Measurements from ENCODE around the gene YEATS4.

The YEATS4 gene

DNA sequence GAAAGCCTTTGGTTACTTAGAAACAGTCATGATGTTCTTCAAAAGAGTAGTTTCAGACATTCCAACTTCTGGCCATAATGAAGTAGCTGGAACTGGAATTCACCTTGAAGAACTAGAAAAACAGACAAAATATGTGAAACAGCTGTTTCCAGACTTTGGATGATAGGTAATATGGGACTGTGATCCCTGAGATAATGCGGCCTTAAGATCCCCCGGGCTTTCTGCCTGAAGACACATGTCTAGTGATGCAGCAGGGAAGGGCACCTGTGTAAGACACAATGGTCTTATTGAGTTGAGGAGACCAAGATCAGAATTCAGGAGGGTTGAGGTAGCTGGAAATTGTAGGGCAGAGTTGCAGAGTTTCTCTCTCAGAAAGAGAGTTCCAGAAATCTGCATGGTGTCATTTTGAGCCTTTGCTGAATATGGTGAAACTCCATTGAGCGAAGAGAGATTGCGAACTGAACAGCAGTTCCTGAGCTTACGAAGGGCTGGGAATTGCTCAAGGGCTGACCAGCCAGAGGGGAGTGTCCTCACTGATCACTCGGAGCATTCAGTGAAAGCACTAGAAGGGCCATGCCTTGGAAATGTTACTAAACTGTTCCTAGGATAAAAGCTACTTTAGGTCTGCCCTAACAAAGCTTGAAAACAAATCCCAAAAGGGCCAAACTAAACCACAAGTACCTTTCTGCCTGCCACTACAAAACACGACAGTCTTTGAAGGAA lies 69.0 kb downstream of the YEATS4 start:
- no peaks in the 10 kb centered on the region for H4K20me1 ChIP-seq (ENCODE audit: insufficient read depth, low read length)
- H3K4me3 ChIP-seq (ENCODE audit: low read length): no peak overlapping the region
- H3K4me1 ChIP-seq (ENCODE audit: low read length): no peaks in the 10 kb centered on the region
- no peak overlapping the region for H2AFZ ChIP-seq (ENCODE audit: low read depth, low read length)
- H3K4me2 ChIP-seq (ENCODE audit: low read length): no peak overlapping the region
- no peak overlapping the region for H3K27ac ChIP-seq (ENCODE audit: low read length)
- TF ChIP-seq EZH2phosphoT487 (IDR thresholded peaks at IDR 0.05; ENCODE audit: low read depth): no peak
- TF ChIP-seq, protein P1, sequence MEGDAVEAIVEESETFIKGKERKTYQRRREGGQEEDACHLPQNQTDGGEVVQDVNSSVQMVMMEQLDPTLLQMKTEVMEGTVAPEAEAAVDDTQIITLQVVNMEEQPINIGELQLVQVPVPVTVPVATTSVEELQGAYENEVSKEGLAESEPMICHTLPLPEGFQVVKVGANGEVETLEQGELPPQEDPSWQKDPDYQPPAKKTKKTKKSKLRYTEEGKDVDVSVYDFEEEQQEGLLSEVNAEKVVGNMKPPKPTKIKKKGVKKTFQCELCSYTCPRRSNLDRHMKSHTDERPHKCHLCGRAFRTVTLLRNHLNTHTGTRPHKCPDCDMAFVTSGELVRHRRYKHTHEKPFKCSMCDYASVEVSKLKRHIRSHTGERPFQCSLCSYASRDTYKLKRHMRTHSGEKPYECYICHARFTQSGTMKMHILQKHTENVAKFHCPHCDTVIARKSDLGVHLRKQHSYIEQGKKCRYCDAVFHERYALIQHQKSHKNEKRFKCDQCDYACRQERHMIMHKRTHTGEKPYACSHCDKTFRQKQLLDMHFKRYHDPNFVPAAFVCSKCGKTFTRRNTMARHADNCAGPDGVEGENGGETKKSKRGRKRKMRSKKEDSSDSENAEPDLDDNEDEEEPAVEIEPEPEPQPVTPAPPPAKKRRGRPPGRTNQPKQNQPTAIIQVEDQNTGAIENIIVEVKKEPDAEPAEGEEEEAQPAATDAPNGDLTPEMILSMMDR (IDR thresholded peaks at IDR 0.05; ENCODE audit: low read depth, low read length): no peak
- H3K9ac ChIP-seq (ENCODE audit: low read length): no peak overlapping the region
- no peaks in the 10 kb centered on the region for H3K27me3 ChIP-seq (ENCODE audit: low read depth, low read length)
- no peaks in the 10 kb centered on the region for H3K36me3 ChIP-seq (replicated peaks; ENCODE audit: low read depth, low read length)
- no peaks in the 10 kb centered on the region for H3K79me2 ChIP-seq (ENCODE audit: low read length)
- H3K9me3 ChIP-seq (ENCODE audit: insufficient read depth, low read length): no peaks in the 10 kb centered on the region

DNA sequence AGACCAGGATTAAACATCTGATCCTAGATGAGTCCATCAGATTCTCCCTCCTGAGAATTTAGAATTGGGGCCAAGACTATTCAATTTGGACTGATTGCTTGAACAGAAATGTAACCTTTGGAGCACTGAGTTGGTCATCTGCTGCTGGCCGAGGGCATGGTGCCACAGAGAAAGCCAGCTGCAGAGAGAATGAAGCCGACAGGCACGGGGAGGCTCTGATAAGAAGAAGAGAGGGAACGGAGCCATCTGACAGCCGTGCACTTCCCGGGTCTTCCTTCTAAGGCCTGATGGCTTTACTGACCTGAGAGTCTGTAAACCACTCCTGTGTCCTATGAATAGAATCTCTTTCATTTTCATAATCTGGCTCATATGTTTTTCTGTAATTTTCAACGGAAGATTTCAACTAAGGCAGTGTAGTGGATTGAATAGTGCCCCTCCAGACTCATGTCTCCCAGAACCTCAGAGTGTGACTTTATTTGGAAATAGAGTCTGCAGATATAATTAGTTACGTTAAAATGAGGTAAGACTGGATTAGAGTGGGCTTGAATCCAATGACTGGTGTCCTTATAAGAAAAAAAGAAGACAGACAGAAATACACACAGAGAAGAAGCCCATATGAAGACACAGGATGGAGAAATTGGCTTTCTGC lies 71.5 kb downstream of the YEATS4 start:
- no peaks in the 10 kb centered on the region for H3K9me3 ChIP-seq (ENCODE audit: insufficient read depth, low read length)
- no peak overlapping the region for H3K4me2 ChIP-seq (ENCODE audit: low read length)
- TF ChIP-seq, protein P1 (IDR thresholded peaks at IDR 0.05; ENCODE audit: low read depth, low read length): no peak
- no peak for TF ChIP-seq EZH2phosphoT487 (IDR thresholded peaks at IDR 0.05; ENCODE audit: low read depth)
- no peak overlapping the region for H3K4me3 ChIP-seq (ENCODE audit: low read length)
- no peak overlapping the region for H3K27ac ChIP-seq (ENCODE audit: low read length)
- no peaks in the 10 kb centered on the region for H3K79me2 ChIP-seq (ENCODE audit: low read length)
- no peaks in the 10 kb centered on the region for H3K4me1 ChIP-seq (ENCODE audit: low read length)
- H2AFZ ChIP-seq (ENCODE audit: low read depth, low read length): no peak overlapping the region
- H3K36me3 ChIP-seq (replicated peaks; ENCODE audit: low read depth, low read length): no peaks in the 10 kb centered on the region
- H4K20me1 ChIP-seq (ENCODE audit: insufficient read depth, low read length): no peaks in the 10 kb centered on the region
- no peak overlapping the region for H3K9ac ChIP-seq (ENCODE audit: low read length)
- no peaks in the 10 kb centered on the region for H3K27me3 ChIP-seq (ENCODE audit: low read depth, low read length)

DNA sequence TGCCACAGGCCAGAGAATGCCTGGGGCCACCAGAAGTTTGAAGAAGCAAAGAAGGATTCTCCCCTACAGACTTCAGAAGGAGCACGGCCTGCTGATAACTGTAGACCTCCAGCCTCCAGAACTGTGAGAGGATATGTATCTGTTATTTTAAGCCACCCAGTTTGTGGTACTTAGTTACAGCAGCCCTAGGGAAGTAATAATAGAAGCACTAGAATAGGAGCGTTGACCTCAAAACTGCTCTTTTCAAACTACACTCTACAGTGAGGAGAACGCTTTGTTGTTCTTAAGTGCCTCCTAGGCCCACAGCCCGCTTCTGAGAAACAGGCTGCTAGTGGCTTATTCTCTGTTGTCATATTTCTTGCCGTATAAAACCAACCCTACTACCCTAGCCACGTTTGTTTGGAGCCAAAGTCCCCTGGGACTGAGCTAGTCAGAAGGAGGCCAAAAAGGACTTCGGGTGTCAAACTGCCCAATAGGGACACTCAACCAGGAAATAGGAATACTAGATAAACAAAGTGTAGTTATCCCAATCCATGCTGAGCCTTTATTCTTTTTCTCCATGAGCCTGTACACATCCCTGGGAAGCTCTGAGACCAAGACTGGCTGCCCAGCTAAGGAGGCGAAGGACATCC lies 72.2 kb downstream of the YEATS4 start:
- Histone ChIP-seq H3K9ac (ENCODE audit: low read length) (no peak overlapping the region), H4K20me1 (ENCODE audit: insufficient read depth, low read length) (no peaks in the 10 kb centered on the region), H3K4me2 (ENCODE audit: low read length) (no peak overlapping the region), H3K4me1 (ENCODE audit: low read length) (no peaks in the 10 kb centered on the region), H3K27ac (ENCODE audit: low read length) (no peak overlapping the region), H3K79me2 (ENCODE audit: low read length) (no peaks in the 10 kb centered on the region), H3K4me3 (ENCODE audit: low read length) (no peak overlapping the region), H3K9me3 (ENCODE audit: insufficient read depth, low read length) (no peaks in the 10 kb centered on the region), H3K27me3 (ENCODE audit: low read depth, low read length) (no peaks in the 10 kb centered on the region), H2AFZ (ENCODE audit: low read depth, low read length) (no peak overlapping the region), H3K36me3 (replicated peaks; ENCODE audit: low read depth, low read length) (no peaks in the 10 kb centered on the region)
- no peak for TF ChIP-seq EZH2phosphoT487 (IDR thresholded peaks at IDR 0.05; ENCODE audit: low read depth)
- TF ChIP-seq, protein P1 (IDR thresholded peaks at IDR 0.05; ENCODE audit: low read depth, low read length): no peak

DNA sequence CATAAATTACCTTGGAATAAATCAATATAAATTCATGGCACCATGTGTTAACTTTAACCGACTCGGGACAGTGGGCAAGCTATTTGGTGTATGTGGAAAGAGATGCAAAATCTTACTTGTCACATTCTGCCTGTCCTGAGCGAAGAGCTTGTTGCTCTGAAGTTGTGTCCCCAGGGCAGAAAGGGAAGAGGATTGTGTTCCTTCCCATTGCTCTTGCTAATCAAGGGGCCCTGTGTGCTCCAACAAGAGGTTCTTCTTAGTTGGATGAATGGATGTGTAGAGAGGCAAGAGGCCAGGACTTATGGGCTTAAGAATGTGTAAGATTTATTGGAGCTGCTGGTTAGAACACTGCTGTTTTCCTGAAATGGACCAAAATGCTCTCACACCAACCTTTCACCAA lies 74.1 kb downstream of the YEATS4 start:
- no peak overlapping the region for H2AFZ ChIP-seq (ENCODE audit: low read depth, low read length)
- H3K36me3 ChIP-seq (replicated peaks; ENCODE audit: low read depth, low read length): no peaks in the 10 kb centered on the region
- no peaks in the 10 kb centered on the region for H3K79me2 ChIP-seq (ENCODE audit: low read length)
- H3K4me1 ChIP-seq (ENCODE audit: low read length): no peaks in the 10 kb centered on the region
- H3K4me2 ChIP-seq (ENCODE audit: low read length): no peak overlapping the region
- no peaks in the 10 kb centered on the region for H3K9me3 ChIP-seq (ENCODE audit: insufficient read depth, low read length)
- H3K27ac ChIP-seq (ENCODE audit: low read length): no peak overlapping the region
- no peaks in the 10 kb centered on the region for H3K27me3 ChIP-seq (ENCODE audit: low read depth, low read length)
- no peak for TF ChIP-seq EZH2phosphoT487 (IDR thresholded peaks at IDR 0.05; ENCODE audit: low read depth)
- TF ChIP-seq, protein P1 (IDR thresholded peaks at IDR 0.05; ENCODE audit: low read depth, low read length): no peak
- H3K9ac ChIP-seq (ENCODE audit: low read length): no peak overlapping the region
- no peaks in the 10 kb centered on the region for H4K20me1 ChIP-seq (ENCODE audit: insufficient read depth, low read length)
- no peak overlapping the region for H3K4me3 ChIP-seq (ENCODE audit: low read length)

Data from OCI-LY3 (cell line).